K562 (cell line): Measurements from ENCODE around the gene HMGN3. TPM values are rescaled to one million over a fixed set of nuclear protein-coding genes. Genes with fewer than 3 reads are reported as not detected.
A peak's percentile ranks its signal among the peaks of the same experiment; 100 is the strongest.

Experiments
- CBX5 ChIP-seq: IDR thresholded peaks from 2 replicates; pipeline ENCODE4 v1.6.1; 2014; ENCODE audit warnings: low read depth, borderline replicate concordance
- CHCHD3 ChIP-seq: fragments of 250-450 bp; sonication (Bioruptor Pico); IDR thresholded peaks from 2 replicates; pipeline ENCODE4 v2.1.2; 2022; ENCODE audit warnings: mild to moderate bottlenecking
- CXXC5 ChIP-seq: fragments of 250-450 bp; sonication (Bioruptor Pico); IDR thresholded peaks from 2 replicates; pipeline ENCODE4 v1.8.0; 2022; ENCODE audit warnings: inconsistent platforms, mild to moderate bottlenecking, moderate library complexity
- EP300 ChIP-seq: IDR thresholded peaks from 2 replicates; pipeline ENCODE4 v1.6.1; 2012; ENCODE audit warnings: low read length, improper control_type of control experiment
- HDAC1 ChIP-seq, 2 experiments: fragments of 450-650 bp; IDR thresholded peaks; 2 replicates each; pipeline ENCODE4 v1.6.1; 2016 to 2017; ENCODE audit warnings: inconsistent platforms in 1 of 2, mild to moderate bottlenecking in 1 of 2, moderate library complexity in 1 of 2
- ILK ChIP-seq: fragments of 450-650 bp; IDR thresholded peaks from 2 replicates; pipeline ENCODE4 v1.6.1; 2016; ENCODE audit warnings: missing genetic modification characterization, low read depth, mild to moderate bottlenecking, missing compliant biosample characterization, moderate library complexity, borderline replicate concordance
- MIER1 ChIP-seq: fragments of 450-650 bp; IDR thresholded peaks from 2 replicates; pipeline ENCODE4 v1.6.1; 2016; ENCODE audit warnings: antibody characterized with exemption, mild to moderate bottlenecking, low read depth
- NUFIP1 ChIP-seq: fragments of 450-650 bp; IDR thresholded peaks from 2 replicates; pipeline ENCODE4 v1.6.1; 2018; ENCODE audit not compliant: partially characterized antibody
- PHB2 ChIP-seq: fragments of 450-650 bp; IDR thresholded peaks from 2 replicates; pipeline ENCODE4 v1.6.1; 2017; ENCODE audit warnings: low read depth
- TAF7 ChIP-seq: fragments of 450-650 bp; IDR thresholded peaks from 2 replicates; pipeline ENCODE4 v1.6.1; 2016; ENCODE audit warnings: missing genetic modification characterization, missing compliant biosample characterization
- TOE1 ChIP-seq, 2 experiments: fragments of 450-650 bp in 1 of 2; sonication (generic) in 1 of 2; formaldehyde crosslinking in 1 of 2; IDR thresholded peaks; 2 replicates each; pipeline versions ENCODE4 v1.7.1 to v1.8.0; 2016 to 2022; ENCODE audit warnings: borderline replicate concordance in 2 of 2, mild to moderate bottlenecking in 2 of 2, antibody characterized with exemption in 1 of 2, inconsistent platforms in 1 of 2, low read depth in 1 of 2, missing genetic modification reagents in 1 of 2, moderate library complexity in 1 of 2
- polyA plus RNA-seq, 8 experiments: library from polyadenylated mRNA; depleted of rRNA in 4 of 8; stranded (reverse) in 5 of 8; unstranded in 3 of 8; fragments of >200 nt; fragmentation: Nextera tagmentation in 2 of 8; fragmentation: Illumina TruSeq in 1 of 8; extraction: Ambion mirVana in 2 of 8; extraction: Trizol in 1 of 8; gene quantifications; 2 replicates each; pipeline versions ENCODE4 v1.2.1 to v1.2.3, GENCODE V29; 2011 to 2014; ENCODE audit warnings: inconsistent platforms in 1 of 8, missing spikeins in 1 of 8
- total RNA-seq, 7 experiments: library from RNA; depleted of rRNA in 6 of 7; stranded (reverse); fragments of >200 nt in 6 of 7; fragmentation: Illumina TruSeq in 2 of 7; extraction: Trizol in 2 of 7; gene quantifications; 2 replicates each; pipeline versions ENCODE4 v1.2.1 to v1.2.3, GENCODE V29; 2011 to 2021; ENCODE audit warnings: low replicate concordance in 1 of 7
- TF ChIP-seq, protein P1 (sequence below): fragments of 200-400 bp; formaldehyde crosslinking; IDR thresholded peaks from 2 replicates; pipeline ENCODE4 v1.6.1; 2017; ENCODE audit warnings: mild to moderate bottlenecking, low read depth, low read length, moderate library complexity
- TF ChIP-seq, protein P2 (sequence below): fragments of 200-800 bp; sonication (Bioruptor generic); IDR thresholded peaks from 2 replicates; pipeline ENCODE4 v1.6.1; 2017; ENCODE audit warnings: missing genetic modification characterization, missing compliant biosample characterization
- TF ChIP-seq, protein P3 (sequence below): fragments of 450-650 bp; IDR thresholded peaks from 2 replicates; pipeline ENCODE4 v1.6.1; 2016; ENCODE audit warnings: missing biosample characterization, missing genetic modification characterization
- TF ChIP-seq, protein P4 (sequence below): fragments of 450-650 bp; formaldehyde crosslinking; IDR thresholded peaks from 2 replicates; pipeline ENCODE4 v1.4.0; 2020; ENCODE audit warnings: mild to moderate bottlenecking
- TF ChIP-seq, protein P5 (sequence below): sonication (generic); formaldehyde crosslinking; IDR thresholded peaks from 2 replicates; pipeline ENCODE4 v1.9.0; 2022; ENCODE audit warnings: mild to moderate bottlenecking, missing genetic modification reagents
- TF ChIP-seq, protein P6 (sequence below): fragments of 250-450 bp; sonication (Bioruptor Pico); IDR thresholded peaks from 2 replicates; pipeline ENCODE4 v1.5.0; 2020; ENCODE audit warnings: mild to moderate bottlenecking
- TF ChIP-seq, protein P7 (sequence below): sonication (generic); formaldehyde crosslinking; IDR thresholded peaks from 2 replicates; pipeline ENCODE4 v1.8.0; 2022; ENCODE audit warnings: mild to moderate bottlenecking, missing genetic modification reagents

HMGN3 gene
- total and polyA plus RNA-seq, 9 of the 15 experiments (the other 6 are each of a cell fraction or from before 2014, with no cell fraction given), result 42.1 to 154 (median 88.1) TPM

DNA sequence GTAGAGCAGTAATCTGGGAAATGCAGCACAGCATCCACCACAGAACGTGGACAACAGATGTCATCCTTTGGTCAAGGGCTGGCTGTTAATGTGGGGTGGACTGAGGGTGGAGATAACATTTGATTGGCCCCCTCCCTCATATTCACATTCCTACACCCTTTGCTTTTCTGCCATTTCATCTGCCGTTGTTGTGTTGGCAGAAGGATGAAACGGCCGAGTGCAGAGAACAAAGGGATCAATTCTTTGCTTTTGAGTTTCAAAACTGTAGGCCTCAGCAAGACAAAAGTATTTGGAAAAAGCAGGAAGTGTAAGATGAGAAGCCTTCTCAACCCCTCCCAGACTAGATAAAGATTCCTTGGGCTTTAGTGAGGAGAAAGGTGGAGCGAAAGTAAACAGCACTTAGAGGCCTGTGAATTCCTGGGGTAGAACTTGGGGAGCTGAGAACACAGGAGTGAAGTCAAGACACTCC lies 82.2 kb downstream of the HMGN3 start (continued):
- TF ChIP-seq, protein P1, sequence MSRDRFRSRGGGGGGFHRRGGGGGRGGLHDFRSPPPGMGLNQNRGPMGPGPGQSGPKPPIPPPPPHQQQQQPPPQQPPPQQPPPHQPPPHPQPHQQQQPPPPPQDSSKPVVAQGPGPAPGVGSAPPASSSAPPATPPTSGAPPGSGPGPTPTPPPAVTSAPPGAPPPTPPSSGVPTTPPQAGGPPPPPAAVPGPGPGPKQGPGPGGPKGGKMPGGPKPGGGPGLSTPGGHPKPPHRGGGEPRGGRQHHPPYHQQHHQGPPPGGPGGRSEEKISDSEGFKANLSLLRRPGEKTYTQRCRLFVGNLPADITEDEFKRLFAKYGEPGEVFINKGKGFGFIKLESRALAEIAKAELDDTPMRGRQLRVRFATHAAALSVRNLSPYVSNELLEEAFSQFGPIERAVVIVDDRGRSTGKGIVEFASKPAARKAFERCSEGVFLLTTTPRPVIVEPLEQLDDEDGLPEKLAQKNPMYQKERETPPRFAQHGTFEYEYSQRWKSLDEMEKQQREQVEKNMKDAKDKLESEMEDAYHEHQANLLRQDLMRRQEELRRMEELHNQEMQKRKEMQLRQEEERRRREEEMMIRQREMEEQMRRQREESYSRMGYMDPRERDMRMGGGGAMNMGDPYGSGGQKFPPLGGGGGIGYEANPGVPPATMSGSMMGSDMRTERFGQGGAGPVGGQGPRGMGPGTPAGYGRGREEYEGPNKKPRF, result no peak
- no peak for TF ChIP-seq NUFIP1
- no peak for TF ChIP-seq HDAC1 (IDR thresholded peaks at IDR 0.05)
- TF ChIP-seq TAF7, result 0 out of 2 replicates have a peak, but pooled peaks have one; percentile 11
- TF ChIP-seq MIER1, result no peak
- TF ChIP-seq EP300, result no peak
- TF ChIP-seq CBX5, result no peak
- TF ChIP-seq ILK (tag), result no peak
- TF ChIP-seq CXXC5 (CRISPR knock-in tag), result 0 out of 2 replicates have a peak, but pooled peaks have one; percentile 23
- TF ChIP-seq, protein P2, sequence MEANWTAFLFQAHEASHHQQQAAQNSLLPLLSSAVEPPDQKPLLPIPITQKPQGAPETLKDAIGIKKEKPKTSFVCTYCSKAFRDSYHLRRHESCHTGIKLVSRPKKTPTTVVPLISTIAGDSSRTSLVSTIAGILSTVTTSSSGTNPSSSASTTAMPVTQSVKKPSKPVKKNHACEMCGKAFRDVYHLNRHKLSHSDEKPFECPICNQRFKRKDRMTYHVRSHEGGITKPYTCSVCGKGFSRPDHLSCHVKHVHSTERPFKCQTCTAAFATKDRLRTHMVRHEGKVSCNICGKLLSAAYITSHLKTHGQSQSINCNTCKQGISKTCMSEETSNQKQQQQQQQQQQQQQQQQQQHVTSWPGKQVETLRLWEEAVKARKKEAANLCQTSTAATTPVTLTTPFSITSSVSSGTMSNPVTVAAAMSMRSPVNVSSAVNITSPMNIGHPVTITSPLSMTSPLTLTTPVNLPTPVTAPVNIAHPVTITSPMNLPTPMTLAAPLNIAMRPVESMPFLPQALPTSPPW, result 0 out of 2 replicates have a peak, but pooled peaks have one; percentile 19
- TF ChIP-seq, protein P3, sequence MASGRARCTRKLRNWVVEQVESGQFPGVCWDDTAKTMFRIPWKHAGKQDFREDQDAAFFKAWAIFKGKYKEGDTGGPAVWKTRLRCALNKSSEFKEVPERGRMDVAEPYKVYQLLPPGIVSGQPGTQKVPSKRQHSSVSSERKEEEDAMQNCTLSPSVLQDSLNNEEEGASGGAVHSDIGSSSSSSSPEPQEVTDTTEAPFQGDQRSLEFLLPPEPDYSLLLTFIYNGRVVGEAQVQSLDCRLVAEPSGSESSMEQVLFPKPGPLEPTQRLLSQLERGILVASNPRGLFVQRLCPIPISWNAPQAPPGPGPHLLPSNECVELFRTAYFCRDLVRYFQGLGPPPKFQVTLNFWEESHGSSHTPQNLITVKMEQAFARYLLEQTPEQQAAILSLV (tag), result no peak
- TF ChIP-seq, protein P4, sequence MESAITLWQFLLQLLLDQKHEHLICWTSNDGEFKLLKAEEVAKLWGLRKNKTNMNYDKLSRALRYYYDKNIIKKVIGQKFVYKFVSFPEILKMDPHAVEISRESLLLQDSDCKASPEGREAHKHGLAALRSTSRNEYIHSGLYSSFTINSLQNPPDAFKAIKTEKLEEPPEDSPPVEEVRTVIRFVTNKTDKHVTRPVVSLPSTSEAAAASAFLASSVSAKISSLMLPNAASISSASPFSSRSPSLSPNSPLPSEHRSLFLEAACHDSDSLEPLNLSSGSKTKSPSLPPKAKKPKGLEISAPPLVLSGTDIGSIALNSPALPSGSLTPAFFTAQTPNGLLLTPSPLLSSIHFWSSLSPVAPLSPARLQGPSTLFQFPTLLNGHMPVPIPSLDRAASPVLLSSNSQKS (CRISPR knock-in tag), result no peak
- TF ChIP-seq PHB2, result no peak
- TF ChIP-seq, protein P5, sequence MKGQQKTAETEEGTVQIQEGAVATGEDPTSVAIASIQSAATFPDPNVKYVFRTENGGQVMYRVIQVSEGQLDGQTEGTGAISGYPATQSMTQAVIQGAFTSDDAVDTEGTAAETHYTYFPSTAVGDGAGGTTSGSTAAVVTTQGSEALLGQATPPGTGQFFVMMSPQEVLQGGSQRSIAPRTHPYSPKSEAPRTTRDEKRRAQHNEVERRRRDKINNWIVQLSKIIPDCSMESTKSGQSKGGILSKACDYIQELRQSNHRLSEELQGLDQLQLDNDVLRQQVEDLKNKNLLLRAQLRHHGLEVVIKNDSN (CRISPR knock-in tag), result no peak
- TF ChIP-seq, protein P6, sequence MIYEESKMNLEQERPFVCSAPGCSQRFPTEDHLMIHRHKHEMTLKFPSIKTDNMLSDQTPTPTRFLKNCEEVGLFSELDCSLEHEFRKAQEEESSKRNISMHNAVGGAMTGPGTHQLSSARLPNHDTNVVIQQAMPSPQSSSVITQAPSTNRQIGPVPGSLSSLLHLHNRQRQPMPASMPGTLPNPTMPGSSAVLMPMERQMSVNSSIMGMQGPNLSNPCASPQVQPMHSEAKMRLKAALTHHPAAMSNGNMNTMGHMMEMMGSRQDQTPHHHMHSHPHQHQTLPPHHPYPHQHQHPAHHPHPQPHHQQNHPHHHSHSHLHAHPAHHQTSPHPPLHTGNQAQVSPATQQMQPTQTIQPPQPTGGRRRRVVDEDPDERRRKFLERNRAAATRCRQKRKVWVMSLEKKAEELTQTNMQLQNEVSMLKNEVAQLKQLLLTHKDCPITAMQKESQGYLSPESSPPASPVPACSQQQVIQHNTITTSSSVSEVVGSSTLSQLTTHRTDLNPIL (CRISPR knock-in tag), result no peak
- TF ChIP-seq, protein P7, sequence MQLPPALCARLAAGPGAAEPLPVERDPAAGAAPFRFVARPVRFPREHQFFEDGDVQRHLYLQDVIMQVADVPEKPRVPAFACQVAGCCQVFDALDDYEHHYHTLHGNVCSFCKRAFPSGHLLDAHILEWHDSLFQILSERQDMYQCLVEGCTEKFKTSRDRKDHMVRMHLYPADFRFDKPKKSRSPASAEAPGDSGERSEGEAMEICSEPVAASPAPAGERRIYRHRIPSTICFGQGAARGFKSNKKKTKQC (CRISPR knock-in tag), result no peak
- TF ChIP-seq CHCHD3 (CRISPR knock-in tag), result no peak
- TF ChIP-seq TOE1 (IDR thresholded peaks at IDR 0.05; ENCODE audit: borderline replicate concordance), result no peak
- no peak for TF ChIP-seq TOE1 (CRISPR knock-in tag; IDR thresholded peaks at IDR 0.05; ENCODE audit: borderline replicate concordance, low read depth)
